Activated CD8-positive, alpha-beta T cell treated with anti-CD3 and anti-CD28 coated beads, Interleukin-2, amount 10 ng/mL, durations not matched to agents 7 days and 5 days (primary cell): Measurements from ENCODE around the gene DPYSL3. TPM values are rescaled to one million over a fixed set of nuclear protein-coding genes. Genes with fewer than 3 reads are reported as not detected.
"Not testable (repeated sequence)": the region's sequence is repeated elsewhere in the genome, so short reads cannot be mapped to it uniquely, and the experiment has no call there.

ENCODE experiments used
- ATAC-seq: fragments of 150-1000 bp; cut with Tn5 transposase; one replicate; pipeline ENCODE4 v1.10.0; 2021; ENCODE audit warnings: moderate library complexity
- CTCF ChIA-PET: fragments of 350-600 bp; sonication (Branson Sonifier 250); formaldehyde crosslinking; loops from one replicate; lab custom pipeline; 2021; ENCODE audit warnings: antibody characterized with exemption; lab: Charles Lee
- POLR2A ChIA-PET: fragments of 350-600 bp; sonication (Branson Sonifier 250); formaldehyde crosslinking; loops from one replicate; lab custom pipeline; 2021; ENCODE audit warnings: antibody characterized with exemption; lab: Charles Lee
- DNase-seq: peaks from one replicate; pipeline ENCODE4 v3.0.0-alpha.2; 2020
- H3K27ac Mint-ChIP-seq: one replicate; pipeline ENCODE4 v1.8.0; 2021; ENCODE audit warnings: mild to moderate bottlenecking, mixed read lengths
- H3K27me3 Mint-ChIP-seq: one replicate; pipeline ENCODE4 v1.8.0; 2021; ENCODE audit warnings: low read depth, mixed read lengths
- H3K36me3 Mint-ChIP-seq: one replicate; pipeline ENCODE4 v1.8.0; 2021; ENCODE audit warnings: low read depth, mixed read lengths
- H3K4me1 Mint-ChIP-seq: one replicate; pipeline ENCODE4 v1.8.0; 2021; ENCODE audit warnings: low read depth, mixed read lengths
- H3K4me3 Mint-ChIP-seq: one replicate; pipeline ENCODE4 v1.8.0; 2021; ENCODE audit warnings: mild to moderate bottlenecking, mixed read lengths
- H3K9me3 Mint-ChIP-seq: one replicate; pipeline ENCODE4 v1.8.0; 2022; ENCODE audit warnings: mixed read lengths; ENCODE audit not compliant: insufficient read depth
- total RNA-seq, 2 experiments: library from RNA; stranded (reverse); gene quantifications; one replicate each; pipeline ENCODE4 v1.2.3, GENCODE V29; 2021

The DPYSL3 gene
- total RNA-seq, 2 experiments from 2014 or later = 0.23 TPM; not detected in 1

DNA sequence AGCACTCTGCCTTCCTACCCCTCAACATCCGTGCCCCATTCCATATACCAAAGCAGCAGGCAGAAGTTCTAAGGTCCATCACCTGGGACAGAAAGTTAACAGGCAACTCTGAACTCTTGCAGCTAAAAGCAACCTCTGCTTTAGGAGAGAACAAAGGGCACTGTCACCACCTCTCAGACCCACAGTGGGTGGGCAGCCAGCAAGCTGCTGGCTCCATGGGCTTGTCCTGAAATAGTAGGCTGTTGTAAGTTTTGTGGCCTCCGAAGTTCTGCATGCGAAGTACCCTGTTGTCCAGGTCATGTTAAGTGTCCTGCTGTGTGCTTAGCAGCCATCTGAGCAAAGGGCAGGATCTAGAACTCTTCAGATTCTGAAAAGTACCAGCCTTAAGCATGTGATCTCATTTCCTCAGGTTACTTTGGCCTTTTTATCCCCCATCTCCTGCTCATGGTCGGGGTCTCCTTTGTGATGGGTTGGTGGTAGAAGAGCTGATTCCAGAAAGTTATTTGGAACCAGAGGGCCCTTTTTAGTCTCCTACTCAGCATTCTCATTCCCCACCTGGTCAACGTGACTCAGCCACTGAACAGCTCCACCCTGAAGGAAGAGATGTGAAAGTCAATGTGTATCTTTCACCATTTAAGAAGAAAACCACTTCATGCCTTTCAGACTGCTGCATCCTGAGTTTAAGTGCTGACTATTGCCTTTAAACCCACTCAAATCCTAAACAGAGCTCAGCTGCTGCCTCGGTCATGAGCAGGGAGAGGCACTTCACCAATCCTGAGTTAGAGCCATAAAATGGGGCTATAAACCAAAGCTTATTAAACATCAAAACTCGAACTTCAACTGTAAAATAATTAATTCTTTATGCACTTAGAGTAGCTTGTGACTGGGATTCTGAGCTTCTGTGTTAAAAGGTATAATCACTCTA lies 121.4 kb downstream of the DPYSL3 start:
- POLR2A ChIA-PET = no interaction called here
- H3K27ac Mint-ChIP-seq = no peak overlapping the region
- DNase-seq (no peak), ATAC-seq (no peak)
- H3K4me1 Mint-ChIP-seq = no peaks in the 10 kb centered on the region
- no peaks in the 10 kb centered on the region for H3K27me3 Mint-ChIP-seq
- H3K9me3 Mint-ChIP-seq = no peaks in the 10 kb centered on the region
- no peaks in the 10 kb centered on the region for H3K36me3 Mint-ChIP-seq
- CTCF ChIA-PET = no interaction called here
- H3K4me3 Mint-ChIP-seq = no peak overlapping the region

GRCh38 chr5:147387109-147387508 lies 122.8 kb downstream of the DPYSL3 start:
- H3K27me3 Mint-ChIP-seq = no peaks in the 10 kb centered on the region
- ChIA-PET CTCF (no interaction called here), POLR2A (no interaction called here)
- ATAC-seq (no peak), DNase-seq (no peak)
- H3K4me1 Mint-ChIP-seq = no peaks in the 10 kb centered on the region
- H3K36me3 Mint-ChIP-seq = no peaks in the 10 kb centered on the region
- no peak overlapping the region for H3K27ac Mint-ChIP-seq
- no peak overlapping the region for H3K4me3 Mint-ChIP-seq
- no peaks in the 10 kb centered on the region for H3K9me3 Mint-ChIP-seq

GRCh38 chr5:147384346-147385193 lies 125.3 kb downstream of the DPYSL3 start:
- no peak overlapping the region for H3K4me3 Mint-ChIP-seq
- no peaks in the 10 kb centered on the region for H3K9me3 Mint-ChIP-seq
- POLR2A ChIA-PET = no interaction called here
- no peaks in the 10 kb centered on the region for H3K36me3 Mint-ChIP-seq
- H3K27ac Mint-ChIP-seq = no peak overlapping the region
- H3K27me3 Mint-ChIP-seq = no peaks in the 10 kb centered on the region
- CTCF ChIA-PET = no interaction called here
- DNase-seq (no peak), ATAC-seq (no peak)
- H3K4me1 Mint-ChIP-seq = no peaks in the 10 kb centered on the region

DNA sequence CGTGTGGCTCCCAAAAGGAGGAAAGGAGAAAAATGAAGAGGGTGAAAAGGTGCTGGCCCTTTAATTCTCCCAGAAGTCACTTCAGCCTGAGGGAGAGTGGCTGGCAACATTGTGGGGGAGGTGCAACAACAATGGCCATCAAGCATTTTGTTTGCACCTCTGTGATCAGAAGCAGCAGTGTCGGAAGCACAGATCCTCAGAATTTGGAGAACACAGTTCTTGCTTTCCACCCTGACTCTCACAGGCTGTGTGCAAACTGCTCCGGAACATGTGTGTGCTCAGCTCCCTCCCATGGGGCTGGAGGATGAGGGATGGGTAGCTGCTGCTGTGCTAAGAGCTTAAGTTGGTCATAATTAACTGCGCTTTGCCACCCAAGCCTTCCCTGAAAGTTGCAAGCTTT lies 127.1 kb downstream of the DPYSL3 start:
- Mint-ChIP-seq H3K36me3 (no peaks in the 10 kb centered on the region), H3K27ac (no peak overlapping the region), H3K4me1 (no peaks in the 10 kb centered on the region), H3K27me3 (no peaks in the 10 kb centered on the region), H3K9me3 (no peaks in the 10 kb centered on the region), H3K4me3 (no peak overlapping the region)
- DNase-seq (no peak), ATAC-seq (no peak)
- ChIA-PET POLR2A (no interaction called here), CTCF (no interaction called here)

- Mint-ChIP-seq H3K36me3 (no peaks in the 10 kb centered on the region), H3K4me3 (no peak overlapping the region), H3K9me3 (no peaks in the 10 kb centered on the region), H3K27me3 (no peaks in the 10 kb centered on the region), H3K4me1 (no peaks in the 10 kb centered on the region), H3K27ac (no peak overlapping the region)
- ChIA-PET POLR2A (no interaction called here), CTCF (no interaction called here)
- ATAC-seq = no peak
- no peak for DNase-seq
Observed at GRCh38 chr5:147381555-147381954, 128.3 kb downstream of the DPYSL3 start.

DNA sequence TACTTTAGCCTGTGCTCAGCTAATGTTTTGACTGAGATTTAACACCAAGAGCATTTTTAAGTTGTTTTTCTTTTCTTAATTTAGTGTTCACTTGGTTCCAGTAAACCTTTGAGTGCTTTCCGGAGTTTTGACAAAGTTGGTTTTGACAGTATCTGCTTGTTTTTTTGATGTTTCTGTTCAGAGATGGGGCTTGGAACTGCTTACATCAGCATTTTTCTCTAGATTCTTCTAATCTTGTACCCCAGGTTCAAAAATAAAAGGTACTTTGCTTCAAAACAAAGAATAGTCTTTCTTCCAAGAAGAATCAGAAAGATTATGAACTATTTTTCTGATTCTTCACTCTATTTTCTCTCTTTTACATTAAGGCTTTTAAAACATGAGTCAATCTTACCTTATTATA lies 132.2 kb downstream of the DPYSL3 start:
- Mint-ChIP-seq H3K27ac (no peak overlapping the region), H3K27me3 (no peaks in the 10 kb centered on the region), H3K4me3 (no peak overlapping the region), H3K36me3 (no peaks in the 10 kb centered on the region), H3K4me1 (no peaks in the 10 kb centered on the region), H3K9me3 (no peaks in the 10 kb centered on the region)
- POLR2A ChIA-PET = interaction anchor here (0.6 kb wide), 1 partner anchor 35 kb away, joined by 3 read pairs; no protein-coding TSS in a partner anchor
- no peak for DNase-seq
- CTCF ChIA-PET = no interaction called here
- ATAC-seq = no peak

DNA sequence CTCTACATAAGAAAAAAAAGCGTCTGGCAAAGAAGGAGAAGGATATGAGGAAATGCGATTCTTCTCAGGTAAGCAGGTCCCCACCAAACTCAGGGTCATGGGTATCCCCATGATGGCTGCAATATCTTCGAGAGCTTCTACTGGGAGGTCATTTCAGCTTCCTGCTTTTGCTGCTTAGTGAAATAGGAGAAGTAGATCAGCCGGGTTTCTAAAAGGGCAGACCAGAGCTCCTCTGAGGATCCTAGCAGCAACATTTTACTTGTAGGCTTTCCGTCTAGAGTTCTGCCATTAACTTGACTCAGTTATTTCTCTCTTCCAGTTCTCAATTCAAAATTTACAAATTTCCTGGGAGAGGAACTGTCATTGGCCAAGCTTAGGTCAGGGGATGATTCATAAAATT lies 134.7 kb downstream of the DPYSL3 start:
- Mint-ChIP-seq H3K36me3 (no peaks in the 10 kb centered on the region), H3K4me3 (no peak overlapping the region)
- POLR2A ChIA-PET = no interaction called here

GRCh38 chr5:147373328-147373727 lies 136.5 kb downstream of the DPYSL3 start:
- ATAC-seq (no peak), DNase-seq (no peak)
- no peak overlapping the region for H3K4me3 Mint-ChIP-seq
- no peaks in the 10 kb centered on the region for H3K36me3 Mint-ChIP-seq
- H3K27ac Mint-ChIP-seq = no peak overlapping the region
- no peaks in the 10 kb centered on the region for H3K4me1 Mint-ChIP-seq
- ChIA-PET POLR2A (no interaction called here), CTCF (no interaction called here)
- no peaks in the 10 kb centered on the region for H3K9me3 Mint-ChIP-seq
- H3K27me3 Mint-ChIP-seq = no peaks in the 10 kb centered on the region

More for the DNA sequence above, 134.7 kb downstream of the DPYSL3 start:
- CTCF ChIA-PET = no interaction called here
- ATAC-seq = no peak
- H3K4me1 Mint-ChIP-seq = no peaks in the 10 kb centered on the region
- no peaks in the 10 kb centered on the region for H3K27me3 Mint-ChIP-seq
- no peak for DNase-seq
- no peak overlapping the region for H3K27ac Mint-ChIP-seq
- H3K9me3 Mint-ChIP-seq = no peaks in the 10 kb centered on the region

- DNase-seq (no peak), ATAC-seq (no peak)
- Mint-ChIP-seq H3K4me3 (no peak overlapping the region), H3K9me3 (no peaks in the 10 kb centered on the region), H3K27me3 (no peaks in the 10 kb centered on the region), H3K4me1 (no peaks in the 10 kb centered on the region), H3K27ac (no peak overlapping the region), H3K36me3 (no peaks in the 10 kb centered on the region)
- POLR2A ChIA-PET = no interaction called here
- CTCF ChIA-PET = no interaction called here
Observed at GRCh38 chr5:147372191-147372590, 137.7 kb downstream of the DPYSL3 start.

- DNase-seq (no peak), ATAC-seq (no peak)
- H3K9me3 Mint-ChIP-seq = no peaks in the 10 kb centered on the region
- H3K27ac Mint-ChIP-seq = no peak overlapping the region
- no peak overlapping the region for H3K4me3 Mint-ChIP-seq
- H3K36me3 Mint-ChIP-seq = no peaks in the 10 kb centered on the region
- ChIA-PET POLR2A (no interaction called here), CTCF (no interaction called here)
- H3K27me3 Mint-ChIP-seq = no peaks in the 10 kb centered on the region
- no peaks in the 10 kb centered on the region for H3K4me1 Mint-ChIP-seq
Observed at GRCh38 chr5:147371290-147371689, 138.6 kb downstream of the DPYSL3 start.

DNA sequence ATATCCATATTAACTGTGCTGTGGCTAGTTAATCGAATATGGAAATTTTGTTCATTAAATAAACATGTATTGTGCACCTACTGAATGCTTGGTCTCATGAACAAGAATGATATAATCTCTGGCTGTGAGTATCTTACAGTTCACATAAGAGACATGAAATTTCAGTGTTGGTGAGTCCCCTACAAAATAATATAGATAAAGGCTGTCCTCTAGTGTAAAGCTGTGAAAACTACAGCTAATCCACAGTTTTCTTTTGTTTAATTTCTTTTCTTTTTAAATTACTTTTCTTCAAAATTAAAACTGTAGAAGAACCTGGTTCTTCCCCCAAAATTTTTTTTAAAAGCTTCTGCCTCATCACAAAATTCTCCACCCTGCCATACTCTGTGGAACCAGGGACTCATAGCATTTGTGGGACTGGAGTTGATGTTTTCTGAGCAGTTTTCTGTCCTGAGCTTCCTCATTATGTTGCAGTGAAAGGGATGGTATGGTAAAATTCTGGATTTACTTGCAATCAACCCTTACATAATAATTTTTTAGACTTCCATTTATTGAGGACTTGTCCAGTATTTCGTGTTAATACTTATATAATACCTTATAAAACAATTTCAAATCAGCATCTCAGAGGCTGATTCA lies 140.0 kb downstream of the DPYSL3 start:
- DNase-seq (no peak), ATAC-seq (no peak)
- Mint-ChIP-seq H3K36me3 (no peaks in the 10 kb centered on the region), H3K27ac (no peak overlapping the region), H3K27me3 (no peaks in the 10 kb centered on the region), H3K4me1 (no peaks in the 10 kb centered on the region), H3K4me3 (no peak overlapping the region), H3K9me3 (no peaks in the 10 kb centered on the region)
- ChIA-PET CTCF (no interaction called here), POLR2A (no interaction called here)

DNA sequence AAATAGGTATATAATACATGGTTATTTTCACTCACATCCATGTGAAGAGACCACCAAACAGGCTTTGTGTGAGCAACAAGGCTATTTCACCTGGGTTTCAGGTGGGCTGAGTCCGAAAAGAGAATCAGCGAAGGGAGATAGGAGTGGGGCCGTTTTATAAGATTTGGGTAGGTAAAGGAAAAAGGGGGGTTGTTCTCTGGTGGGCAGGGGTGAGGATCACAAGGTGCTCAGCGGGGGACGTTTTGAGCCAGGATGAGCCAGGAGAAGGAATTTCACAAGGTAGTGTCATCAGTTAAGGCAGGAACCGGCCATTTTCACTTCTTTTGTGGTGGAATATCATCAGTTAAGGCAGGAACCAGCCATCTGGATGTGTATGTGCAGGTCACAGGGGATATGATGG lies 142.5 kb downstream of the DPYSL3 start:
- POLR2A ChIA-PET, H3K36me3 Mint-ChIP-seq, H3K9me3 Mint-ChIP-seq, H3K27me3 Mint-ChIP-seq, H3K4me3 Mint-ChIP-seq, ATAC-seq, DNase-seq, H3K4me1 Mint-ChIP-seq, H3K27ac Mint-ChIP-seq, CTCF ChIA-PET: not testable (repeated sequence)
